ENCODE results near the gene OLA1. TPM values are rescaled to one million over a fixed set of nuclear protein-coding genes. Genes with fewer than 3 reads are reported as not detected.

OLA1 gene
- total RNA-seq, 1 donor from 2014 or later: 157 TPM

GRCh38 chr2:174210862-174211261, 37.5 kb downstream of the OLA1 start:
- Histone ChIP-seq H3K36me3 (ENCODE audit: control insufficient read depth, insufficient read depth, low read length) (no peaks in the 10 kb centered on the region), H3K27me3 (ENCODE audit: control insufficient read depth, insufficient read depth, low read length) (no peaks in the 10 kb centered on the region), H3K4me3 (ENCODE audit: low read depth, low read length) (no peak overlapping the region)
- no peak for TF ChIP-seq CTCF (IDR thresholded peaks at IDR 0.05; ENCODE audit: insufficient read depth, low read length, poor library complexity, severe bottlenecking)
- DNase-seq (ENCODE audit: low read depth): no peak

GRCh38 chr2:174209325-174209724, 39.0 kb downstream of the OLA1 start:
- H3K27me3 ChIP-seq (ENCODE audit: control insufficient read depth, insufficient read depth, low read length): no peaks in the 10 kb centered on the region
- no peaks in the 10 kb centered on the region for H3K36me3 ChIP-seq (ENCODE audit: control insufficient read depth, insufficient read depth, low read length)
- DNase-seq (ENCODE audit: low read depth): no peak
- no peak for TF ChIP-seq CTCF (IDR thresholded peaks at IDR 0.05; ENCODE audit: insufficient read depth, low read length, poor library complexity, severe bottlenecking)
- H3K4me3 ChIP-seq (ENCODE audit: low read depth, low read length): no peak overlapping the region

- DNase-seq (ENCODE audit: low read depth): no peak
- Histone ChIP-seq H3K27me3 (ENCODE audit: control insufficient read depth, insufficient read depth, low read length) (no peaks in the 10 kb centered on the region), H3K4me3 (ENCODE audit: low read depth, low read length) (no peak overlapping the region), H3K36me3 (ENCODE audit: control insufficient read depth, insufficient read depth, low read length) (no peaks in the 10 kb centered on the region)
- no peak for TF ChIP-seq CTCF (IDR thresholded peaks at IDR 0.05; ENCODE audit: insufficient read depth, low read length, poor library complexity, severe bottlenecking)
These were observed 40.3 kb downstream of the OLA1 start for GRCh38 chr2:174208026-174208425.

GRCh38 chr2:174205562-174205961, 42.8 kb downstream of the OLA1 start:
- no peak overlapping the region for H3K4me3 ChIP-seq (ENCODE audit: low read depth, low read length)
- TF ChIP-seq CTCF (IDR thresholded peaks at IDR 0.05; ENCODE audit: insufficient read depth, low read length, poor library complexity, severe bottlenecking): no peak

GRCh38 chr2:174202188-174202587, 46.1 kb downstream of the OLA1 start:
- Histone ChIP-seq H3K27me3 (ENCODE audit: control insufficient read depth, insufficient read depth, low read length) (no peaks in the 10 kb centered on the region), H3K36me3 (ENCODE audit: control insufficient read depth, insufficient read depth, low read length) (no peaks in the 10 kb centered on the region), H3K4me3 (ENCODE audit: low read depth, low read length) (no peak overlapping the region)
- TF ChIP-seq CTCF (IDR thresholded peaks at IDR 0.05; ENCODE audit: insufficient read depth, low read length, poor library complexity, severe bottlenecking): no peak
- DNase-seq (ENCODE audit: low read depth): no peak

More at GRCh38 chr2:174205562-174205961, 42.8 kb downstream of the OLA1 start:
- Histone ChIP-seq H3K27me3 (ENCODE audit: control insufficient read depth, insufficient read depth, low read length) (no peaks in the 10 kb centered on the region), H3K36me3 (ENCODE audit: control insufficient read depth, insufficient read depth, low read length) (no peaks in the 10 kb centered on the region)
- no peak for DNase-seq (ENCODE audit: low read depth)

- Histone ChIP-seq H3K27me3 (ENCODE audit: control insufficient read depth, insufficient read depth, low read length) (no peaks in the 10 kb centered on the region), H3K36me3 (ENCODE audit: control insufficient read depth, insufficient read depth, low read length) (no peaks in the 10 kb centered on the region), H3K4me3 (ENCODE audit: low read depth, low read length) (no peak overlapping the region)
- TF ChIP-seq CTCF (IDR thresholded peaks at IDR 0.05; ENCODE audit: insufficient read depth, low read length, poor library complexity, severe bottlenecking): no peak
- DNase-seq (ENCODE audit: low read depth): no peak
These were observed 49.3 kb downstream of the OLA1 start for GRCh38 chr2:174198846-174199564.

Data from kidney epithelial cell (primary cell).